Activated T-cell treated with anti-CD3 and anti-CD28 coated beads, Interleukin-2, amount 50 U/mL, for 24 hours (primary cell): ENCODE results near the gene SYT10.

ENCODE experiments used
- DNase-seq: peaks from one replicate; pipeline ENCODE4 v3.0.0-alpha.2; 2020
- H3K27ac Mint-ChIP-seq: 2 replicates; pipeline ENCODE4 v1.8.0; 2020; ENCODE audit warnings: mild to moderate bottlenecking, mixed read lengths
- H3K27me3 Mint-ChIP-seq: 2 replicates; pipeline ENCODE4 v1.8.0; 2020; ENCODE audit warnings: mixed read lengths
- H3K36me3 Mint-ChIP-seq: 2 replicates; pipeline ENCODE4 v1.8.0; 2020; ENCODE audit warnings: low read depth, mixed read lengths
- H3K4me1 Mint-ChIP-seq: 2 replicates; pipeline ENCODE4 v1.8.0; 2020; ENCODE audit warnings: low read depth, mixed read lengths
- H3K4me3 Mint-ChIP-seq: 2 replicates; pipeline ENCODE4 v1.8.0; 2020; ENCODE audit warnings: mild to moderate bottlenecking, moderate library complexity, mixed read lengths
- H3K9me3 Mint-ChIP-seq: 2 replicates; pipeline ENCODE4 v1.8.0; 2020; ENCODE audit warnings: mixed read lengths

The SYT10 gene, protein sequence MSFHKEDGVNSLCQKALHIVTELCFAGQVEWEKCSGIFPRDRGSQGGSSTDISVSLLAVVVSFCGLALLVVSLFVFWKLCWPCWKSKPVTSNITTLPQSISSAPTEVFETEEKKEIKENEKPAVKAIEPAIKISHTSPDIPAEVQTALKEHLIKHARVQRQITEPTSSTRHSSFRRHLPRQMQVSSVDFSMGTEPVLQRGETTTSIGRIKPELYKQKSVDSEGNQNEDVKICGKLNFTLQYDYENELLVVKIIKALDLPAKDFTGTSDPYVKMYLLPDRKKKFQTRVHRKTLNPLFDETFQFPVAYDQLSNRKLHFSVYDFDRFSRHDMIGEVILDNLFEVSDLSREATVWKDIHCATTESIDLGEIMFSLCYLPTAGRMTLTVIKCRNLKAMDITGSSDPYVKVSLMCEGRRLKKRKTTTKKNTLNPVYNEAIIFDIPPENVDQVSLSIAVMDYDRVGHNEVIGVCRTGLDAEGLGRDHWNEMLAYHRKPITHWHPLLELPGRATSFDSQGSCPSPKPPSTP

DNA sequence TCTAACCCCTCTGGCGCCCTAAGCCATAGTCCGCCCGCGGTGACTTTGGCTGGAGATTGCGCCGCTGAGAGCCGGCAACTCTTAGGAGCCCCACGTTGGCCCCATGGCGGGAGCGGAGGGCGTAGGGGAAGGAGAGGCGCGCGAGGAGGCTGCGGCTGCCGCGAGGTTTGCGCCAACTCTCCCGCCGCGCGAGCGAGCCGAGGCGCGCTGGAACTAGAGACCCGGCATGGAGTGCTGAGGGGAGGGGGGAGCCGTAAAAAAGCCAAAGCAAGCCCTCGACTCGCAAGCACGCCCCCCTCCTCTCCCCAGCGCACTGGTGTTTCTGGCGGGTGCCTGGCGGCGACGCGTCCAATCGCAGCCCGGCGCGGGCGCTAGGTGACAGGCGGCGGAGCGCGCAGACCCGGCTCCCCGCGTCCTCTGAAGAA lies at the start of gene SYT10:
Gene SYT10 (minus strand): TSS at position 233 of the 425 bp plus-strand sequence. CDS start 297 bp downstream, outside the sequence.
- Mint-ChIP-seq H3K4me1 (peaks cover 6% of the 10 kb centered on the region), H3K27ac (no peak within 1 kb of the TSS), H3K4me3 (peak within 1 kb of the TSS; percentile 64), H3K27me3 (peaks cover 41% of the 10 kb centered on the region), H3K9me3 (peaks cover 7% of the 10 kb centered on the region), H3K36me3 (no peaks in the 10 kb centered on the region)
- no peak for DNase-seq

DNA sequence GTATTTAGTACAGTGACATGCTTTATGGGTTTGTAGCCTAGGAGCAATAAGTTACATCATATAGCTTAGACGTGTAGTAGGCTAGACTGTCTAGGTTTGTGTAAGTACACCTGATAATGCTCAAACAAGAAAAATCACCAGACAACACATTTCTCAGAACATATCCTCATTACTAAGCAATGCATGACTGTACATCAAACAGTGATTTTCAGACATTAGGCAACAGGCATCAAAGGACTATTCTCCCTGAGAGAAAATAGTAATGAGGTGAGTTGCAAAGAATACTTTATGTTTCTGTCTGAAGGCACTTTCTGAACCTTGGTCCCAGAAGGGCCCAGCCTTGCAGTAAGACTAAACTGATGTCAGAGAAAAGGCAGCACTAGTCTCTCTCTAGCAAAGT lies 48.4 kb upstream of the SYT10 start:
- Mint-ChIP-seq H3K4me3 (no peak overlapping the region), H3K9me3 (no peaks in the 10 kb centered on the region), H3K27me3 (no peaks in the 10 kb centered on the region), H3K27ac (no peak overlapping the region), H3K36me3 (no peaks in the 10 kb centered on the region), H3K4me1 (no peaks in the 10 kb centered on the region)
- DNase-seq: no peak

DNA sequence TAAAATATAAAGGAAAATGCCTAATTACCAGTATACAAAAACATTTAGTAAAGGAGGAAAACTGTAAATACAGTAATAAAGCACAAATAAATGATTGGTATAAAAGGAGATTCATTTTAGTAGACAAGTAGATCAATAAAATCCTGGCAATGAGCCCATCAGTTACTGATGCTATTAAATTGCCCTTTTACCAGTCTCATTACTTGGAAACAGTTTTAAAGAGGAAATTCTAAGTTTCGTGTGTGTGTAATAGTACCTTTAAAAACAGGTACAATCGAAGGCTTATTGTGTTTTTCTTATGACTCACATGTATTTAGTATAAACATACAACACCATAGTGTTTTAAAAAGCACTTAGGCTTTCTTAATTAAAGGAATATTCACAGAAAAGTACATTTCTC lies 46.4 kb upstream of the SYT10 start:
- no peak overlapping the region for H3K4me3 Mint-ChIP-seq
- no peaks in the 10 kb centered on the region for H3K4me1 Mint-ChIP-seq
- no peak overlapping the region for H3K27ac Mint-ChIP-seq
- no peak for DNase-seq
- no peaks in the 10 kb centered on the region for H3K9me3 Mint-ChIP-seq
- H3K27me3 Mint-ChIP-seq: no peaks in the 10 kb centered on the region
- H3K36me3 Mint-ChIP-seq: no peaks in the 10 kb centered on the region

DNA sequence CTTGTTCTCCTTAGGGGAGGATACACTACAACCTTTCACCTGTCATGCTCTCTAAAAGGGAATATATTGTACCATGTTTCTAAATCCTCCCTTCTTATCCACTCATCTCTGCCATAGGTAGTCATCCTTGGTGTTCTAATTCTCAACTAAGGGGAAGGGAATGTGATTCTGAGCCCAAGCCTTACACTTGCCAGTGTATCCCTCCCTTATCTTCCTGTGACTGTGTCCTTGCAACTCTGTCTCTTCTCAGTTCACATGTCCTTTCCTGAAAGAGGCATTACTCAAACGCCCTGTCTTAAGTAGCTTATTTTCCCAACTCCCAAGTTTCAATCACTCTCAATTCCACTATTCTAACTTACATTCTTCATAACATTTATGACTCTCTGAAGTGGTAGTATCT lies 44.5 kb upstream of the SYT10 start:
- no peaks in the 10 kb centered on the region for H3K27me3 Mint-ChIP-seq
- no peak overlapping the region for H3K27ac Mint-ChIP-seq
- H3K9me3 Mint-ChIP-seq: no peaks in the 10 kb centered on the region
- no peaks in the 10 kb centered on the region for H3K36me3 Mint-ChIP-seq
- no peaks in the 10 kb centered on the region for H3K4me1 Mint-ChIP-seq
- no peak overlapping the region for H3K4me3 Mint-ChIP-seq
- DNase-seq: no peak

DNA sequence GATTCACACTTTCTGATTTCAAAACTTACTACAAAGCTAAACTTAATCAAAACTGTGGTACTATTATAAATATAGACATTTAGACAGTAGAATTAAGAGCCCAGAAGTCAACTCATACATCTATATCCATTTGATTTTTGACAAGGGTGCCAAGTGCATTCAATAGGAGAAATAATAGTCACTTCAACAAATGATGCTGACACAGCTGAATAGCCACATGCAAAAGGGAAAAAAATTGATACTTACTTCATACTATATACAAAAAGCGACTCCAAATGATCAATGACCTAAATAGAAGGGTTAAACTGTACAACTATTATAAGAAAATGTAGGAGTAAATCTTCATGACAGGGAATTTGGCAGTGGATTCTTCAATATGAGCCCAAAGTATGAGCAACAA lies 40.7 kb upstream of the SYT10 start:
- H3K4me1 Mint-ChIP-seq: no peaks in the 10 kb centered on the region
- no peak overlapping the region for H3K27ac Mint-ChIP-seq
- H3K27me3 Mint-ChIP-seq: no peaks in the 10 kb centered on the region
- no peak overlapping the region for H3K4me3 Mint-ChIP-seq
- H3K36me3 Mint-ChIP-seq: no peaks in the 10 kb centered on the region
- peaks cover 6% of the 10 kb centered on the region for H3K9me3 Mint-ChIP-seq
- DNase-seq: no peak

DNA sequence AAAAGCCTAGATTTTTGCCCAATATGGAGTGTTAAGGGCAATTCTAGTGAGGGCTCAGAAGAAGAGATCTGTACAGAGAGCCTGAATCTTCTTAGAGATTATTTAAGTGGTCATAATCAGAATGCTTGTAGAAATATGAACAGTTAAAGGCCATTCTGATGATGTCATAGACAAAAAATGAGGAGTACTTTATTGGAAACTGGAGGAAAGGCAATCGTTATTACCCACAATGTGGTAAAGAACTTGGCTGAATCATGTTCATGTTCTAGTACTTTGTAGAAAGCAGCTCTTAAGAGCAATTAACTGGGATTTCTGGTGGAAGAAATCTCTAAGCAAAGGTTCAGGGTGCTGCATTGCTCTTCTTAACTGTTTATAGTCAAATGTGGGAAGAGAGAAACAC lies 36.4 kb upstream of the SYT10 start:
- no peak overlapping the region for H3K27ac Mint-ChIP-seq
- H3K9me3 Mint-ChIP-seq: peaks cover 16% of the 10 kb centered on the region
- H3K36me3 Mint-ChIP-seq: no peaks in the 10 kb centered on the region
- no peaks in the 10 kb centered on the region for H3K27me3 Mint-ChIP-seq
- H3K4me3 Mint-ChIP-seq: no peak overlapping the region
- H3K4me1 Mint-ChIP-seq: no peaks in the 10 kb centered on the region
- DNase-seq: no peak

DNA sequence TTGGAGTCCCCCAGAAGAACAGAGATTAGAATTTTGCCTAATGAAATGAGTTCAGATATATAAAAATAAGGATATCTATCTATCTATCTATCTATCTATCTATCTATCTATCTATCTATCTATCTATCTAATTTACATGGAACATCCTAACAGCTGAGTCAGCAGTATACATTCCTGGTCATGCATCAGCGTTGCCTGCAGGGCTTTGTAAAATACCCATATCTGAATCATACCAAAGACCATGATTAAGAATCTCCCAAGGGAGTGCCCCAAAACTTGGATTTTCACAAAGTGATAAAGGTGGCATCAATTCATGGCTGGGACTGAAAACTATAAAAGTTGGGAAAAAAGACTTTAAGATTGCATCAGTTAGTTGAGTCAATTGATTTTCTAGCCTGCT lies 32.7 kb upstream of the SYT10 start:
- H3K9me3 Mint-ChIP-seq: peaks cover 11% of the 10 kb centered on the region
- H3K36me3 Mint-ChIP-seq: no peaks in the 10 kb centered on the region
- H3K4me3 Mint-ChIP-seq: no peak overlapping the region
- no peaks in the 10 kb centered on the region for H3K4me1 Mint-ChIP-seq
- H3K27me3 Mint-ChIP-seq: no peaks in the 10 kb centered on the region
- H3K27ac Mint-ChIP-seq: no peak overlapping the region
- DNase-seq: no peak

DNA sequence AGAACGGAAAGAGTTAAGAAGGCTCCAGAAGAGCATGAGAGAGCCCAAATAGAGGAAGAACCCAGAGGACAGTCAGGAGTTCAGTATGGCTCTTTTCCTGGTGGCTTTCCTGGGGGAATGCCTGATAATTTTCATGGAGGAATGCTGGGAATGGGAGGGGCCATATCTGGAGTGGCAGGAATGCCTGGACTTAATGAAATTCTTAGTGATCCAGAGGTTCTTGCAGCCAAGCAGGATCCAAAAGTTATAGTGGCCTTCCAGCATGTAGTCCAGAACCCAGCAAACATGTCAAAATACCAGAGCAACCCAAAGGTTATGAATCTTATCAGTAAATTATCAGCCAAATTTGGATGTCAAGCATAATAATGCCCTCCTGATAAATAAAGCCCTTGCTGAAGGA lies 15.5 kb upstream of the SYT10 start:
- no peaks in the 10 kb centered on the region for H3K9me3 Mint-ChIP-seq
- no peak overlapping the region for H3K4me3 Mint-ChIP-seq
- no peak for DNase-seq
- no peaks in the 10 kb centered on the region for H3K36me3 Mint-ChIP-seq
- H3K27me3 Mint-ChIP-seq: no peaks in the 10 kb centered on the region
- no peaks in the 10 kb centered on the region for H3K4me1 Mint-ChIP-seq
- no peak overlapping the region for H3K27ac Mint-ChIP-seq

DNA sequence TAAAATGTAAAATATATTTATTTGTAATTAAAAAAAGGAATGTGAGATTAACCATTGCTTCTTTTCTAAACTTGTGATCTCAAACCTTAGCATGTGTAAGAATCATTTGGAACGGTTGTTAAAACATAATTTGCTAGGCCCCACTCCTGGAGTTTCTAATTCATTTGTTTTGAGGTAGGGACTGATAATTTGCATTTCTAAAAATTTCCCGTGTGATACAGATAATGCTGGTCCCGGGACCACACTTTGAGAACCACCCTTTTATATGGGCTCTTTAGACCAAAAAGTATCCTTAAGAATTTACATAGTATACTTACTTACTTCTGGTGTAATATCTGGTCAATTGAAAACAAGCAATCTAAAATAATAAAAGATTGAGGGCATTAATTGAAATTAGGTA lies 10.9 kb upstream of the SYT10 start:
- H3K27ac Mint-ChIP-seq: no peak overlapping the region

DNA sequence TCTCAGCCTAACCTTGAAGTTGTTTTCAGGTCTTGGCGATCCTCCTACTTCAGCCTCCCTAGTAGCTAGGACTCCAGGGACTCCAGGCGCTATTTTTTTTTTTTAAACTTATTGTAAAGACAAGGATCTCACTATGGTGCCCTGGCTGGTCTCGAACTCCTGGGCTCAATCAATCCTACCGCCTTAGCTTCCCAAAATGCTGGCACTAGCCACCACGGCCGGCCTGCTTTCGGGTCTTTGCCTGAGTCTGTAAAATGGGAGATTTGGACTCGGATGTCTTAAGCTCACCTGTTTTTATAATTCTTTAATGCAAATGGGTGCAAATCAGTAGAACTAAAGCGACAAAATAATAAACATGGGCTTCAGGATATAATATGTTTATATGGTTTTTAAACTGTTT lies 858 bp upstream of the SYT10 start:
- no peak for DNase-seq
- peaks cover 7% of the 10 kb centered on the region for H3K9me3 Mint-ChIP-seq
- H3K4me3 Mint-ChIP-seq: no peak overlapping the region
- H3K4me1 Mint-ChIP-seq: peaks cover 6% of the 10 kb centered on the region
- no peak overlapping the region for H3K27ac Mint-ChIP-seq
- H3K27me3 Mint-ChIP-seq: peaks cover 41% of the 10 kb centered on the region
- H3K36me3 Mint-ChIP-seq: no peaks in the 10 kb centered on the region

More for the DNA sequence above, 10.9 kb upstream of the SYT10 start:
- no peak for DNase-seq
- Mint-ChIP-seq H3K4me1 (no peaks in the 10 kb centered on the region), H3K9me3 (no peaks in the 10 kb centered on the region), H3K27me3 (no peaks in the 10 kb centered on the region), H3K4me3 (no peak overlapping the region), H3K36me3 (no peaks in the 10 kb centered on the region)

DNA sequence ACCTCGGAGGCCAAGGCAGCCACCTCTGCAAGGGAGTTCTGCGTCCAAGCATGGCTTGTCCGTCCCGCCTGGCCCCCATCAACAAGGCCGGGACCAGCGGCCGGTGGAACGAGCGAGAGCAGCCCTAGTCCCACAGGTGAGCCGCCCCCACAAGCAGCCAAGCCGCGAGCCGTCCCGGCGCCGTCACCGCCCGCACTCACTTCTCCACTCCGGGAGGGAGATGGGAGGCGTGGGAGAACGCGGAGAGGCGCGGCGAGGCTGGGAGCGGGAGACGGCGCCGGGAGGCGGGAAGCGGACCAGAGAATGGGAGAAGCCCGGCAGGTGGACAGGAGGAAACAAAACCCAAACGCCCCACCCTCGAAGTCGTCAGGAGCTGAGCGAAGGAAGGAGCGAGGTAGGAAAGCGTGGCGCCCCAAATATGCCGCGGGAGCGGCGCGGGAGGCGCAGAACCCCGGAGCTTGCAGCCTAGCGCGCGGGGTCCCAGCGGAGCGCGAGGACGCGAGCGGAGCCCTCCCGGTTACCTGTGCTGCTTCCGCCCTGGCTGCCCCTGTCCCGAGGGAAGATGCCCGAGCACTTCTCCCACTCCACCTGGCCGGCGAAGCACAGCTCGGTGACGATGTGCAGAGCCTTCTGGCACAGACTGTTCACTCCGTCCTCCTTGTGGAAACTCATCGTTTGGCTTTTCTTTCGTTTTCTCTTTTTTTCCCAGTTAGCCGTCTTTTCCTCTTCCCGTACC lies 600 bp downstream of the SYT10 start:
- Mint-ChIP-seq H3K36me3 (no peaks in the 10 kb centered on the region), H3K27ac (no peak overlapping the region), H3K4me3 (peak overlapping the region; percentile 64), H3K4me1 (peaks cover 6% of the 10 kb centered on the region), H3K27me3 (peaks cover 41% of the 10 kb centered on the region), H3K9me3 (peaks cover 7% of the 10 kb centered on the region)
- no peak for DNase-seq

DNA sequence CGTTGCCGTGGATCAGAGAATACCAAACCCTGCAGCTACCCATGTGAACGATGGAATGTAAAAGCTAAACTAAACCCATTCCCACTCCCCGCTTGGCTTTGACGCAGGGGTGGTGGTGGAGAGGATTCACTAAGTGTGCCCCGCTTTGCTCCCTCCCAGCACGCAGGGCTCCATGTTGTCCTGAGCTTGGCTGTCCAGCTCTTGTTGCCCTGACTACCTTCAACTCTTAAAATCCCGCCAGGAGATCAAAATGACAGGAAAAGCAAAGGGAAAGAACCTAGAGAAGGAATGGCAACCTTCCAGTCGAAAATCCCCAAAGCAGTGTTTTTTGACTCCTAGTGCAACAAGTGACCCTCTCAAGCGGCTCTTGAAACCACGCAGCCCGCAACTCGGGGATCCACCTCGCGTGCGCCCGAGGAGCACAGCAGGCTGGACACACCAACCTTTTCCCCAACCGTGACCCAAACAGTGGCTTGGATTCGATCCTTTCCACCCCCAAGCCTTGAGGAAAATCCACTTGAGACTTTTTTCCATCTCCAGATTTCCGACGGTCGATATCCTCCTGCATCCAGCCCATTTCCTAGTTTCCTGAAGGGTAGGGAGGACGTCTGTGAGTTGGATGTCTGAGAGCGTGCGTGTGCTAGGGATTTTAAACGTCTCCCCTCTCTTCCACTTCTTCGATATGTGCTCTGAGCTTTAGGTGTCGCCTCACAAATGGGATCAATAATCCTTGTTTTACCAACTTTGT lies 1.4 kb downstream of the SYT10 start:
- Mint-ChIP-seq H3K4me1 (peaks cover 6% of the 10 kb centered on the region), H3K27ac (no peak overlapping the region), H3K4me3 (no peak overlapping the region), H3K36me3 (no peaks in the 10 kb centered on the region), H3K9me3 (peaks cover 3% of the 10 kb centered on the region), H3K27me3 (peaks cover 37% of the 10 kb centered on the region)
- no peak for DNase-seq

DNA sequence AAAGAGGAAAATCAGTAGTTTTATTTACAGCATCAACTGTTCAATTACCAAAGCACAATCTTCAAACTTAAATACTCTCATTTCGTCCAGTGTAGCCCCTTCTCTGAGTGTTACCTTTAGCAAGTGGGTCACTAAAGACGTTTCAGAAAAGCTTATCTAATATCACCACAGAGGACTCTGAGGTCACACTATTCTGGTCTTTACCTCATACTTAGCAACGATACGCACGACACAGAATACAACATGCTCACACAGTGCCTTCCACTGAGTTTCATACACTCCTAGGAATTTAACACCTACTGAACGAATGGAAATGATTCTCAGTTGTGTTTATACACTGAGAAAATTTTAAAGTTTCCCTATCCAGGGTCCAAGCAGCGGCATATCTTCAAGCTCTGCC lies 2.0 kb downstream of the SYT10 start:
- peaks cover 33% of the 10 kb centered on the region for H3K27me3 Mint-ChIP-seq
- no peak overlapping the region for H3K27ac Mint-ChIP-seq
- H3K4me1 Mint-ChIP-seq: peaks cover 6% of the 10 kb centered on the region
- no peaks in the 10 kb centered on the region for H3K9me3 Mint-ChIP-seq
- H3K36me3 Mint-ChIP-seq: no peaks in the 10 kb centered on the region
- no peak for DNase-seq
- H3K4me3 Mint-ChIP-seq: no peak overlapping the region

DNA sequence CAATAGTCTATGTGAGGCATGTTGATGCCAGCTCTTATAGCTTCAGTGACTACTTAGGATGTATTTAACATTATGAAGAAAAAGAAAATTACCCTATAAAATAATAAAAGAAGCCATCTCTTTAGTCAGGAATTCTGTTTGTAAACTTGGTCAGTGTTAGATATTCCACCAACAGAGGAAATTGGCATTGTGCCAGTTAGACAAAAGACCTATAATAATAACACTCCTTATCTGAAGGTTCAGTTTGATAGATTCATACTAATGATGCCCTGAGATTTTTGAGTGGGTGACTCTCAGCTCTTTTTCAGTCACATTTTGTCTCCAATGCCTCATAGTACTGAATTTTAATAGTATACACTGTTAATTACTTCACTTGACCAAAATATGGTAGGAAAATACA lies 6.6 kb downstream of the SYT10 start:
- Mint-ChIP-seq H3K4me3 (no peak overlapping the region), H3K9me3 (no peaks in the 10 kb centered on the region), H3K27ac (no peak overlapping the region), H3K4me1 (no peaks in the 10 kb centered on the region), H3K27me3 (peaks cover 10% of the 10 kb centered on the region), H3K36me3 (no peaks in the 10 kb centered on the region)
- DNase-seq: no peak
